ENCODE measurements around the gene ARHGDIA.

ARHGDIA gene

GRCh38 chr17:81888105-81888987 is 17.2 kb upstream of the ARHGDIA start:
- DNase-seq (ENCODE audit: low spot score), result no peak

- DNase-seq (ENCODE audit: low spot score), result no peak
These were observed 14.9 kb upstream of the ARHGDIA start for GRCh38 chr17:81885869-81886548.

GRCh38 chr17:81885454-81885853 is 14.3 kb upstream of the ARHGDIA start:
- no peak for DNase-seq (ENCODE audit: low spot score)

DNA sequence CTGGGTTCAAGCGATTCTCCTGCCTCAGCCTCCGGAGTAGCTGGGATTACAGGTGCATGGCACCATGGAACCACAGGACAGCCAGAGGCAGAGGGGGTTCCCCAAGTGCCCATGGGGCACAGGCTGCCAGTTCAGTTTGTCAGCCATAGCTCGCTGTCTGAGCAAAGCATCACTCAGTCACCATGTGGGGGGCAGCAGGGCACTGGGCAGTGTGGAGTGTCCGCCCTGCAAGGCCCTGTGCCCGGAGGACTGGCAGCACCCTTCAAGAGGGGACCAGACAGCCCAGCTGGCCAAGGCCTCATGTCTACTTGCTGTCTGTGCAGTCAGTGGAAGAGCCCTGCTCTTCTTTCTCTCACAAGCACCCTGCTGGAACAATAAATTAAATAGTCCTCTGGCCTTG is 13.8 kb upstream of the ARHGDIA start:
- DNase-seq (ENCODE audit: low spot score), result no peak

- no peak for DNase-seq (ENCODE audit: low spot score)
These were observed 13.4 kb upstream of the ARHGDIA start for GRCh38 chr17:81884520-81884919.

- no peak for DNase-seq (ENCODE audit: low spot score)
These were observed 8.0 kb upstream of the ARHGDIA start for GRCh38 chr17:81879121-81879520.

GRCh38 chr17:81878294-81878693 is 7.2 kb upstream of the ARHGDIA start:
- no peak for DNase-seq (ENCODE audit: low spot score)

DNA sequence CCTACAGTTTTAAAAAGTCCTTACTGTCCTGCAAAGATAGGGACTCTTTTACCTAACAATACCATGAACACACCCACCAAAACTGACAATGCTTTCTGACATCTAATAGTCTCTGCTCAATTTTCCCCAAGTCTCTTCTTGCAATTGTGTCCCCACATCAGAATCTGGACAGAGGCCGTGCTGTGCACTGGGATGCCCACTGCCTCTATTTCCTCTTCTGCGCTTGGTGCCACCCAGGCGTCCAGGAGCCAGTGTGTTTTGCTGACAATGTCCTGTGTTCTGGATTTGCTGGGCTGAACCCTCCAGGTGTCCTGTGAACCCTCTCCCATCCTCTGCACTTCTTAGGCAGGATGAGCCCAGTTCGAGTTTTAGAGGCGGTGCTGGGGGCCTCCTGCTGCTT is 6.4 kb upstream of the ARHGDIA start:
- DNase-seq (ENCODE audit: low spot score), result no peak

DNA sequence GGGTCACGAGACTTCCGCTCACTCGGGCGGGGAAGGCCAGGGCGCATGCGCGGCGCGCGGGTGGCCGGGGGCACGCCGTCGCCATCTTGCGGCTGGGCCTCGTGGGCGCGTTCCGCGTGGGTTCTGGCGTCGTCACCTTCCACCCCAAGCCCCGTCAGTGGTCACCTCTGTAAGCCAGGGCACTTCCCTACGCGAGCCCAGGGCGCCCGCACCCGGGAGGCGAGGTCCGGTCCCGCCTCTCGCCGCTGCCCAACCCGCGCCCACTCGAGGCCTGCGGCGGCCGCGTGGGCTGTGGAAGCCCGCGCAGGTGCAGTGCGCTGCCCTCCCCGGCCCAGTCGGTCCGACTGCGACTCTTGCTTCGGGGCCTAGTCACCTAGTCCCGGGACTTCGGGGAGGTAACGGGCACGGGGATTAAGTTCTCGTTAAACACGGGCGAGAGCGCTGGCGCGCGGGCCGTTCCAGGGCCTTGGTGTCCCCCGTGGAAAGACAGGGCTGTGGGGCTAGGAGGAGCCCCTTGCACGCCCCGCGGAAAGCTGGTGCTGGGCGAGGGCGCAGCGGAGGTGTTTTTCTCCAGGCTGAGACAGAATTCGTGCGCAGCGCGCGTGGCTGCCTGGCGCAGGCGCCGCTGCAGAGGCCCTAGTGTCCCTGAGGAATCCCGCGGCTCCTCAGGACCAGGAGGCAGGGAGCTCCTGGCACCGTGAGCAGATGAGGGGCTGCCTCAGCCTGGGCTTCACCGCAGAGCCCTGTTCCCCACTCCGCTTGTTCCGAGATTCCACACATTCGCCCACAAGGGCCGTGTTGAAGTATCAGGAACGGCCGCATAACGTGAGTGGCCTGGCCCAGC is 472 bp upstream of the ARHGDIA start:
- peak; percentile 88 for DNase-seq (ENCODE audit: low spot score)

- DNase-seq (ENCODE audit: low spot score), result no peak
These were observed 781 bp downstream of the ARHGDIA start for GRCh38 chr17:81870131-81870980.

GRCh38 chr17:81869221-81870130 is 1.7 kb downstream of the ARHGDIA start:
- DNase-seq (ENCODE audit: low spot score), result no peak

DNA sequence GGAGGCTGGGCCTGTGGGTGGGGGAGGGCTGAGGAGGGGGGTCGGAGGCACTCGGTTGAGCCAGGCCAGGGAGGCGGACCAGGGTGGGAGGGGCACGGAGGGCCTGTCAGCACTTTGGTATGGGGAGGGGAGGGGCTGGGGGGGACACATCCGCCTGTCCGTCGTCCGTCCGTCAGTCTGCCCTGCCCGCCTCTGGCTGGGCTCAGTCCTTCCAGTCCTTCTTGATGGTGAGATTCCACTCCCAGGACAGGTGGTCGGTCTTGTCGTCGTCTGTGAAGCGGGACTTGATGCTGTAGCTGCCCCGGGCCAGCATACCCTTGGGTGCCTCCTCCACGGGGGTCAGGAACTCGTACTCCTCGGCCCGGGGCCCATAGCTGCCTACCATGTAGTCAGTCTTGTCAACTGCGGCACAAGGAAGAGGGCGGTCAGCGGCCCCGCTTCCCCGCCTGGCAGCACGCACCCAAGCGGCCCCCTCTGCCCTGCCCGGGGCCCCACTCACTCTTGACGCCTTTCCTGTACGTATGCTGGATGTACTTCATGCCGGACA is 2.4 kb downstream of the ARHGDIA start:
- DNase-seq (ENCODE audit: low spot score), result no peak

DNA sequence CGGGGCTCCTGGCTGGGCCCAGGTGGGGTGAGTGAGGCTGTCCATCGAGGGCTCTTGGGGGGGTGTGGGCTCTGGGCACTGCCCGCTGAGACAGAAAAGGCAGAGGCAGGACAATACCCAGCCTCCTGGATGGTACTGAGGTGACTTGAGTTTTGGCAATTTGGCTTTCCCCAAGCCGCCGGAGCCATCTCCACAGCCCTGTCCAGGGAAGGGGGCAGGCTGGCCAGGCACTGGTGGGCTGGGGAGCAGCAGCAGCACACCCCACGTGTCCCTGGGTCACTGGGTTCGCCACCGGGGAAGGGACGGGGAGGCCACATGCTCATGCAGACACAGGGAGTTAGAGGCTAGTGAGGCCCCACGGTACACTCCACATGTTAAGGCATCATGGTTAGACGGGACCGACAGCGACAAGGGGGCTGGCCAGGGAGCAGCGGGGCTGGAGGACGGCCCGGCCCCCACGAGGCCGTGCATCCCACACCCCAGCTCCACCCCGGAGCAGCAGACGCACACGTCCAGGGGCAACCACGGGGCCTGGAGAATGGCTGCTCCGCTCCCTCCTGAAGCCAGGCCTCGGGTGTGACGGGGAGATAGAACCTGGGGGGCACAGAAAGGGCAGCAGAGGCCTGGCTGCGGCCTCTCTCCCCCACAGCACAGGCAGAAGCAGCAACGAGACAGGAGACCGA is 3.0 kb downstream of the ARHGDIA start:
- no peak for DNase-seq (ENCODE audit: low spot score)

DNA sequence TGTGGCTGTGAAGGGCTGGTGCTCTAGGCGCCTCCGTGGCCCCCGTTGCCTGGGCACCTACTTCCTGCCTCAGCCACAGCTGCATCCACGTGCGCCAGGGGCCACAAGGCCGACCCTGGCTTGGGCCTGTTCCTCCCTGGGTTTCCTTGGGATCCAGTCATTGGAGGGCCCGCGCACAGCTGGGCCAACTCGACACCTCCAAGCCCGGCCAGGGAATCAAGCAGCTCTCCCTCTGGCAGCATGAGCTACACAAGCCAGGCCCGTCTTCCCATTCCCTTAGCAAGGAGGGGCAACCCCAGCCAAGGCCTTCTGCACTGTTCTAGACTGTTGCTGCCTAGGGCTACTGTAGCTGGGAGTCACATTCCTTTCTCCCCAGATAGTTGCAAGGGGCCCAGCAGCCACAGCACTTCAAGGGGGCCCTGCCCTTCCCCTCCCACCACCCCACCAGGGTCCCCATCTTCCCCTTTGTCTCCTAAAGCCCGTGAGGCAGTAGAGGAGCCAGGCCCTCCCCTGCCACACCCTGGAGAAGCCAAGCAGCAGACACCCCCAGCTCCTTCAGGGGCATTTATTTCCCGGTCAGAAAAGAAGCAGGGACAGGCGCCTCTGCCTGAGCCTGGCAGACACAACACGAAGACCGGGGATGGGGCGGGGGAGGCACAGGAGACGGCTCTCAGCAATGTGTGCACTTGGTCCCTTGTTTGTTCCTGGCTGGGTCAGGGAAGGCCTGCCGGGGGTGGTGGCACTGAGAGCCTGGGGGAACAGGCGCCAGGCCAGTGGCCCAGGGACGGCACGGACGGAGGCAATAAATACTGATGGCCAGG is 3.8 kb downstream of the ARHGDIA start:
- no peak for DNase-seq (ENCODE audit: low spot score)

DNA sequence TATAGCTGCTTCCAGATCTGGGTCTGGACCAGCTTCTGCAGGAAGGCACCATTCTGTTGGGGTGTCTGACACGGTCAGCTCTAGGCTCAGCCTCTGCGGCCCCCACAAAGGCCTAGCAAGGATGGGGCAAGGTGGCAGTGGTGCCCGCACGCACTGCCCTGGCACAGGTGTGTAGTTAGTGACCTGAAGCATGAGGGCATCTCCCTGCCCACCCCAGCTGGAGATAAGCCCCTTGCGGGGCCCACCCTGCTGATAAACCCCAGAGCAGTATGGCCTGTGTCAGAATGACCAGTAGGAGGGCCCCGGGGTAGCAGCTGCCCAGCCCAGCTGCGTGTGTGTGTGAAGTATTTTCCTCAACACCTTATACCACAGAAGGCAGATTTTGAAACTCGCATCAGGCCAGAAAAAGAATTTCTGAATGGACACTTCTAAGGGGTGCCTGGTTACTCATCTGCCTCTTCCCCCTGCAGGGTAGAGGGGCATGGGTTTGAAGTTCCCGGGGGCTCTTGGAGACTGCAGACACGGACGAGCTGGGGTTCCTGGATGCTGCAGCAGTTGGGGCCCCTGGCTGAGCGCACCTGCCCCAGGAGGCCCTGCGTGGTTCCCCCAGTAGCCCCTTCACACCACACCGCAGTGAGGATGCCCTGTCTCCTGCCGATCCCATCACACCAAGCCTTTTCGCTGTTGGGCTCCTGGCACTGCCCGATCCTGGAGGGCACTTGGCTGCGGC is 4.5 kb downstream of the ARHGDIA start:
- DNase-seq (ENCODE audit: low spot score), result no peak

- no peak for DNase-seq (ENCODE audit: low spot score)
These were observed 5.3 kb downstream of the ARHGDIA start for GRCh38 chr17:81865733-81866439.

DNA sequence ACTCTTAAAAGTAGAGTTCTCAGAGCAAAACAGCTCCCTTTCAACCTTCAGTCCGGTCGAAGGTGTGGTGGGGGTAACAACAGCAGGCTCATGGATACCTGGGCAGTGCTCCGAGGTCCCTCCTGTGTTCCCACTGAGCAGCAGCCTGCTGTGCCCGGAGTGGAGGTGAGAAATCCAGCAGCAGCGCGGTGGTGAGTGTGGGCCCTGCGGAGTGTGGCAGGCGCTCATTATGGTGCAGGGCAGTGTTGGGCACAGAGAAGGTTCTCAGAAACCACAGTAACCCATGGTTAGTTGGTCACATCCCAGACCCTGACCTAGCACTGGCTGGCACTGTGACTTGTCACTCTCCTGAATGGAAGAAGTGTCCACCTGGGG is 5.8 kb downstream of the ARHGDIA start:
- DNase-seq (ENCODE audit: low spot score), result no peak
